ENCODE results near the gene LETM1. TPM values are rescaled to one million over a fixed set of nuclear protein-coding genes. Genes with fewer than 3 reads are reported as not detected.

Gene LETM1
- total and polyA plus RNA-seq, 2 experiments from 2014 or later = 19.0 to 42.3 TPM

GRCh38 chr4:1862961-1863296, 7.0 kb upstream of the LETM1 start:
- TF ChIP-seq EZH2 (IDR thresholded peaks at IDR 0.05; ENCODE audit: insufficient read depth, poor library complexity, severe bottlenecking) = no peak
- TF ChIP-seq EZH2phosphoT487 (IDR thresholded peaks at IDR 0.05; ENCODE audit: insufficient read depth, low read depth) = no peak
- H3K9me3 ChIP-seq (ENCODE audit: low read depth) = no peaks in the 10 kb centered on the region
- no peaks in the 10 kb centered on the region for H3K4me1 ChIP-seq (ENCODE audit: insufficient read depth)
- 78 to 79% methylated on average over 14 of the region's 14 CpGs for WGBS, 2 experiments (ENCODE audit: low coverage in 1 of 2, low lambda C conversion rate in 2 of 2, missing lambda C conversion rate in 2 of 2)
- no peaks in the 10 kb centered on the region for H4K20me1 ChIP-seq (ENCODE audit: insufficient read depth)
- H3K27me3 ChIP-seq (replicated peaks; ENCODE audit: insufficient read depth) = no peaks in the 10 kb centered on the region
- in situ Hi-C loops (cut with MboI) = no loop called here
- no peak overlapping the region for H2AFZ ChIP-seq
- H3K4me2 ChIP-seq (ENCODE audit: unreplicated experiment) = no peak overlapping the region
- DNase-seq = no peak
- H3K27ac ChIP-seq = no peak overlapping the region
- no peaks in the 10 kb centered on the region for H3K9me2 ChIP-seq (ENCODE audit: insufficient read depth)
- peaks cover 7% of the 10 kb centered on the region; the same call in 1 of the 2 replicates for H3F3A ChIP-seq (ENCODE audit: insufficient read depth)
- H3K36me3 ChIP-seq (ENCODE audit: low read depth) = no peaks in the 10 kb centered on the region
- H3K4me3 ChIP-seq = no peak overlapping the region
- no peak overlapping the region for H3K9ac ChIP-seq
- H3K79me2 ChIP-seq (ENCODE audit: insufficient read depth) = 0 out of 2 replicates have a peak, but pooled peaks cover under 1% of the 10 kb centered on the region

GRCh38 chr4:1862055-1862911, 6.3 kb upstream of the LETM1 start:
- no peaks in the 10 kb centered on the region for H3K36me3 ChIP-seq (ENCODE audit: low read depth)
- peak overlapping the region; percentile 60 for H3K4me2 ChIP-seq (ENCODE audit: unreplicated experiment)
- H3K79me2 ChIP-seq (ENCODE audit: insufficient read depth) = peaks cover 7% of the 10 kb centered on the region
- H3F3A ChIP-seq (ENCODE audit: insufficient read depth) = peaks cover 7% of the 10 kb centered on the region; the same call in 1 of the 2 replicates
- DNase-seq = no peak
- peak overlapping the region; percentile 68 for H3K4me3 ChIP-seq
- H3K9ac ChIP-seq = 0 out of 2 replicates have a peak overlapping the region, but pooled peaks have one; percentile 49
- H3K27ac ChIP-seq = no peak overlapping the region
- no peaks in the 10 kb centered on the region for H4K20me1 ChIP-seq (ENCODE audit: insufficient read depth)
- H3K9me3 ChIP-seq (ENCODE audit: low read depth) = no peaks in the 10 kb centered on the region
- H3K27me3 ChIP-seq (replicated peaks; ENCODE audit: insufficient read depth) = no peaks in the 10 kb centered on the region
- H3K9me2 ChIP-seq (ENCODE audit: insufficient read depth) = no peaks in the 10 kb centered on the region
- H2AFZ ChIP-seq = peak overlapping the region; percentile 73
- no peak for TF ChIP-seq EZH2 (IDR thresholded peaks at IDR 0.05; ENCODE audit: insufficient read depth, poor library complexity, severe bottlenecking)
- no peak for TF ChIP-seq EZH2phosphoT487 (IDR thresholded peaks at IDR 0.05; ENCODE audit: insufficient read depth, low read depth)
- 13 to 17% methylated on average over 14 to 30 of the region's 45 CpGs for WGBS, 2 experiments (ENCODE audit: low coverage in 1 of 2, low lambda C conversion rate in 2 of 2, missing lambda C conversion rate in 2 of 2)
- peaks cover 3% of the 10 kb centered on the region; the same call in 1 of the 2 replicates for H3K4me1 ChIP-seq (ENCODE audit: insufficient read depth)
- in situ Hi-C loops (cut with MboI) = no loop called here

- H3K79me2 ChIP-seq (ENCODE audit: insufficient read depth) = peaks cover 25% of the 10 kb centered on the region
- H3K4me3 ChIP-seq = no peak overlapping the region
- 13 to 41% methylated on average over 1 of the region's 1 CpG for WGBS, 2 experiments (ENCODE audit: low coverage in 1 of 2, low lambda C conversion rate in 2 of 2, missing lambda C conversion rate in 2 of 2)
- no peaks in the 10 kb centered on the region for H3K9me2 ChIP-seq (ENCODE audit: insufficient read depth)
- in situ Hi-C loops (cut with MboI) = no loop called here
- no peak for DNase-seq
- H3K36me3 ChIP-seq (ENCODE audit: low read depth) = no peaks in the 10 kb centered on the region
- H3K27me3 ChIP-seq (replicated peaks; ENCODE audit: insufficient read depth) = no peaks in the 10 kb centered on the region
- H3F3A ChIP-seq (ENCODE audit: insufficient read depth) = peaks cover 7% of the 10 kb centered on the region; the same call in 1 of the 2 replicates
- no peaks in the 10 kb centered on the region for H3K9me3 ChIP-seq (ENCODE audit: low read depth)
- H3K27ac ChIP-seq = no peak overlapping the region
- peaks cover 6% of the 10 kb centered on the region; the same call in 1 of the 2 replicates for H3K4me1 ChIP-seq (ENCODE audit: insufficient read depth)
- no peak overlapping the region for H3K4me2 ChIP-seq (ENCODE audit: unreplicated experiment)
- H4K20me1 ChIP-seq (ENCODE audit: insufficient read depth) = no peaks in the 10 kb centered on the region
- TF ChIP-seq EZH2 (IDR thresholded peaks at IDR 0.05; ENCODE audit: insufficient read depth, poor library complexity, severe bottlenecking) = no peak
- TF ChIP-seq EZH2phosphoT487 (IDR thresholded peaks at IDR 0.05; ENCODE audit: insufficient read depth, low read depth) = no peak
- H2AFZ ChIP-seq = no peak overlapping the region
- no peak overlapping the region for H3K9ac ChIP-seq
Observed at GRCh38 chr4:1859389-1859753, 3.4 kb upstream of the LETM1 start.

- no peaks in the 10 kb centered on the region for H3K9me2 ChIP-seq (ENCODE audit: insufficient read depth)
- H3K4me2 ChIP-seq (ENCODE audit: unreplicated experiment) = no peak overlapping the region
- H3K79me2 ChIP-seq (ENCODE audit: insufficient read depth) = peaks cover 40% of the 10 kb centered on the region
- no peak overlapping the region for H2AFZ ChIP-seq
- H3K9ac ChIP-seq = peak overlapping the region; percentile 86; the same call in 1 of the 2 replicates
- peaks cover 6% of the 10 kb centered on the region; the same call in 1 of the 2 replicates for H3K4me1 ChIP-seq (ENCODE audit: insufficient read depth)
- WGBS, 2 experiments (ENCODE audit: low coverage in 1 of 2, low lambda C conversion rate in 2 of 2, missing lambda C conversion rate in 2 of 2) = 63 to 70% methylated on average over 5 of the region's 5 CpGs
- H3K27me3 ChIP-seq (replicated peaks; ENCODE audit: insufficient read depth) = no peaks in the 10 kb centered on the region
- no peak for DNase-seq
- in situ Hi-C loops (cut with MboI) = no loop called here
- no peaks in the 10 kb centered on the region for H3K9me3 ChIP-seq (ENCODE audit: low read depth)
- H3K4me3 ChIP-seq = no peak overlapping the region
- no peaks in the 10 kb centered on the region for H4K20me1 ChIP-seq (ENCODE audit: insufficient read depth)
- TF ChIP-seq EZH2 (IDR thresholded peaks at IDR 0.05; ENCODE audit: insufficient read depth, poor library complexity, severe bottlenecking) (no peak), EZH2phosphoT487 (IDR thresholded peaks at IDR 0.05; ENCODE audit: insufficient read depth, low read depth) (no peak)
- H3K36me3 ChIP-seq (ENCODE audit: low read depth) = no peaks in the 10 kb centered on the region
- H3K27ac ChIP-seq = no peak overlapping the region
- H3F3A ChIP-seq (ENCODE audit: insufficient read depth) = peaks cover 7% of the 10 kb centered on the region; the same call in 1 of the 2 replicates
Observed at GRCh38 chr4:1857931-1858330, 2.0 kb upstream of the LETM1 start.
